Hematopoietic multipotent progenitor cell treated with erythropoietin and hydrocortisone succinate and interleukin-3 and kit ligand, for 8 days (in vitro differentiated cells): Measurements from ENCODE around the gene STEAP3.

Source experiments
- DNase-seq: peaks from one replicate; pipeline ENCODE4 v3.0.0-alpha.2; 2015

STEAP3 gene

DNA sequence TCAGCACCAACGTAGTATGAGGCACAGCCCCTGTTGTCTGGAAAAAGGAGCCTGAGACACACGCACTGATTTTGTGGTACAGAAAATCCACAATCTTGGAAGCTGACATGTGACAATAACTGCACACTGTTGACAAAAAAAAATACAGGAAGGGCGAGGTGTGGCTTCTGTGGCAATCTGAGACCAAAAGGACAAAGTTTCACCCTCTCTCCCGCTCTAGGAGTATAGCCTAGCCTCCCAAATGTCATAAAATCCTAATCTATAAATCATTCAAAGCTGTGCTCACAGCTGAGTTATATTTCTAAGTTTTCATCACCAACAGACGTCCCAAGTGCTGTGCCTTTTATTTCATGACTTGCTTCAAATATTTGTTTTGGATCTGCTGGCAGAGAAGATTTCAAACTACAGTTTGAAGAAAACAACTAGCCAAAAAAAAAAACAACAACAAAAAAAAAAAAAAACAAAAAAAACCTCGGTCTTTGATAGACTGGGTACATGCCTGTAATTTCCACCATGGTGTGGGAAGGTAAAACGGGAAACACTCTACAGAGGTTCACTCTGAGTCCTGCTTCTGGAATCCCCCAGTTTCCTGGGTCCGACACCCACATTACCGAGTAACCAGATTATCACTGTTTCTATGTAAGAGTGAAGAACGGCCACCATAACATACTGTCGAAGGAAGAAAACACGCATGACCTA is 82.0 kb downstream of the STEAP3 start:
- DNase-seq, result no peak

DNA sequence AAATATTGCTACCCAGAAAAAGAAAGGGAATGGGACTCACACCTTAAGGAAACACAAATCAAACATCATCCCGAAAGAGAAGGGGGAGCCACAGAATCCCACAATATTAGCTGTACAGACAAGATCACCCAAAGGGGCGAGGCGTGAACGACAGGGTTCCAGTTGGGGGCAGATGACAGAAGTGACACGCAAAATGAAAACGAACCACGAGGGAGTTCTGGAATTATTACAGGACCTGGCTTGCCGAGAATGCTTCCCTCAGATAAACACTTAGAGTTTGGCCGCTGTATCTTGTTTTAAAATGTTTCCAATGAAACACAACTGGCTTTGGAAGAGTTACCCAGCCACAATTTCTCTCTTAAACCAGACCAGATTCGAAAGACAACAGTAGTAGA is 82.6 kb downstream of the STEAP3 start:
- no peak for DNase-seq

DNA sequence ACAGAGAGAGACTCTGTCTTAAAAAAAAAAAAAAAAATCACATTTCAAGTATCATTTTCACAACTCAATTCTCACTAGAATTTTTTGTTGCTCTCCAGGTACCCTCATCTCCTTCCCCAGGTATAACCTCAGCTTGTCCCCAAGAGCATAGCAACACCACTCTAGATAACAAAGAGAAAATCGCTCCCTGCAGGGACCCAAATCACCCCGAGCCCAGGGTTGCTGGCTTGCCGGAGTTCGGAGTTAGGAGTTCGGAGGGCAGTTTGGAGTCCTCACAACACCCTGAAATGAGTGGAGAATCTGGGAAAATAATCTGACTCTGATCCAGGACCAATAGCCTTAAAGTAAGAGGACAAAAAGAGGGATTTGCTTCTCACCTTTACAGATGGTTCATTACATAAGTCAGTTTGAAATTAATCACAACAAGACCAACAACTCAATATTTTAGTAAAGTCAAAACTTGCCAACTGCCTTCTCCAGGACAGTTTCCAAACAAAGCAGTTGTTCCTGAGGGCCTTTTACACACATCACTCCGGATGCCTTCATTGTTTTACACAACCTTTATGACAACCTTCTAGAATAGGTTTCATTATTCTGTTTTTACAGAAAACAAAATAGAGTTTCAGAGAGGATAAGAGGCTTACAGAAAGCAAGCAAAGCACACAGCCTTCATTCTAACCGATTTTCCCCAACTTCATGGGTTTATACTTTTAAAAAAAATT is 83.9 kb downstream of the STEAP3 start:
- no peak for DNase-seq

DNA sequence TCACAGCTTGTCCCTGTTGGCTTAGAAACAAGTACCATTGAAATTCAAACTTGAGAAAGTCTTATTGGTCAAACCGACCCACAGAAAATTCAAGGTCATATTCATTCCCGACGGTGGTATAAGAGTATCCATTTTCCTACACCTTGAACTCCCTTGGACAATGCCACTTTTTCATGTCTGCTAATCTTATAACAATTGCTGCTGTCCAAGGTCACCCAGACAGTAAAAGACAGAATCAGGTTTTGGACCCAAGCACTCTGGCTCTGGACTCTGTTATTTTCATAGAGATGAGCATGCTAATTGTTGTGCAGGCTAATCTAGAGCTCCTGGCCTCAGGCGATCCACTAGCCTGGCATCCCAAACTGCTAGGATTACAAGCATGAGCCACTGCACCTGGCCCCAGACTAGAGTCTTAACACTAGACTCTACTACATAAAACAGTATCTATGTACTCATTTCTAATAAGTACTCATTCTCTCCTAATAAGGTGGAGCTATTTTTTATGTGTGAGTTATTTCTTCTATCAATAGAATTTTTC is 85.2 kb downstream of the STEAP3 start:
- DNase-seq, result no peak

DNA sequence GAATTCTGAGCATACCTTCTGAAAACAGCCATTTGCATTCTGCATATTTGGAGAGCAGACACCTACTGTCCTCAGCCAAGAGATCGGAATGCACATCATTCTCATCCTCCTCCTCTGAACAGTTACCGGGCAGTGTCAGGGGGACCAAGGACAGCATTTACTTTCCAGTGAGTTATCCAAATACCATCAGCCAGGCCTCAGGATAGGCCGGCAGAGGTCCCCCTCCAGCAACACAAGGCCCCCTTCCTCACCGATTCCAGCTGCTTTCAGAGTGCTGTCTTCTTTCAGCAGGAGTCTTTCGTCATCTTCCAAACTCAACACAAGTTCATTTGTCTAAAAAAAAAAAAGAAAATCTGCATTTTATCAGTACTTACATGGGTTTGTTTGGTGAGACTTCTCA is 87.7 kb downstream of the STEAP3 start:
- no peak for DNase-seq

DNA sequence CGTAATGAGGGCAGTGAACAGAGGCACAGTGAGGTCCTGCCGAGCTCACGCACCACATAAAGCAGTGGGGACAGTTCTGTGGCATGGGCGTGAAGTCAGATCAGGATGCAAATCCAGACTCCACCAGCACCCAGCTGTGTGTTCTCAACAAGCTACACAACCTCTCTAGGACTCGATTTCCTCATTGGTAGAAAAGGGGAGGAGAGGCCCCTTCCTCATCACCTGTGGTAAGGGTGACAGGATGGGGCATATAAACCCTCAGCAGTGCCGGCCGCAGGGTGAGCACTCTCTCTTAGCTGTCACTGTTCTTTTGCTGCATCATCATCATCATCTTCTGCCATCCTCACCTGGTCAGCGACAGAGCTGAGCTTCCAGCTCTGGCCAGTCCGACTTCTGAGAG is 88.2 kb downstream of the STEAP3 start:
- DNase-seq, result no peak
